Measurements from ENCODE around the gene ZNF530.
A peak's percentile ranks its signal among the peaks of the same experiment; 100 is the strongest.

ZNF530 gene

DNA sequence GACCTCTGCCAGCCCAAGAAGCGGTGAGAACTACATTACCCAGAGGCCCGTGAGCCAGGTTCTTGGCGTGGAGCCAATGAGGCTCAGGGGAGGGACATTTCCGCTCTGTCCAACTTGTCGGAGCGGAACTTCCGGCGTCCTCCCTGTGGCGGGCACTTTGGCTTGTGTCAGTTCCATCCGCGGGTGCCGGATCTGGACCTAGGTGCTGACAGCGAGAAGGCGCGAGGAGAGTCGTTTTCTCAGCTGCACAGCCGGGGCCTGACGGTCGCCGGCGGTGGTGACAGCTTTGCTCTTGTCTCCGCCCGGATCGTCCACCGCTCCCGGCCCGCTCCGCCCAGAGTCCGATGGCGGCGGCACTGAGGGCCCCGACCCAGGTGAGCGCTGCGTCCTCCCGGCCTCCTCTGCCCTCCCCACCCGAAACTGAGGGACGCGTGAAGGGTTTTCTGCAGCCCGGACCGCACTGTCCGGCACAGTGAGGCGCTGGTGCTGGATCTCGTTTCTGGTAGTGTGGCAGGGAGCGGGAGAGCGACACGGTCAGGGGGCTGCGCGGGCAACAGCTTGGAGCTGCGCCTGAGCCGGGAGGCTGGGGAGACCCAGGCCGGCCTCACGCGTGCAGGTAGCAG is at the start of gene ZNF530:
Gene ZNF530 (plus strand): TSS at position 125 of the 623 bp plus-strand sequence. CDS start 4,461 bp downstream, outside the sequence.
- DNase-seq (ENCODE audit: low read depth in 2 of 2), result peak; percentile 73 to 75

DNA sequence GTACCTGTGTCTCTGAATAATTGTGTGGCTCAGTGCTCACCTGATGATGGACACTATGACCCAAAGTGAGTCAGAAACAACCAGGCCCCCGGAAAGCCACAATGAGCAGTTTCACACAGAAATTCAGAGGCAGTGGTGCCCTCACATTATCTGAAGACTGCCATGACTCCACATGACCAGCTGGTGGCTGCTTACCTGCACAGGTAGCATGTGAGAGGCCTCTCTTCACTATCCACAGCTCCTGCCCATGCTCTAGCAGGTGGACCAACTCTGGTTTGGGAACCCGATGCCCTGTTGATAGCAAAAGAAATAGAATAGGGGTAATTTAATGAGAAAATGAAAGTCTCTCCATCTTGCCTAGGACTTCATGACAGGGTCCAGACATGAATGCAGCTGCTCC is 47.3 kb upstream of the ZNF530 start:
- no peak for DNase-seq (ENCODE audit: low read depth in 2 of 2)

DNA sequence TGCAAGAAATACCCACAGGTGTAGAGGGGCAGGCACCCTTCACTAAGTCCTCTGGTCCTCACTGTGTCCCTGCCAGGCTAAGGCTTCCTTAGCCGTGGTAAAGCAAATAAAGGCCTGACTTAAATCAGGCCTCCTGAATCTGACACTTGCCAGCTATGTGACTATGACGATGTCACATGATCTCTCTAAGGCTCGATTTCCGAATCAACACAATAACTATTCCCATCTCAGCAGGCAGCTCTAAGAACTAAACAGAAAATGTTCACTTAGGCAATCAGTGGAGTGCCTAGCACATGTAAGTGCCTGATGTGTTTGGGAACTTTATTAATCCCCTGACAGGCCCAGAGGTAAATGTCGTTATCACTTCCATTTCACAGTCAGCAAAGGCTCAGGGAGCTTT is 42.0 kb upstream of the ZNF530 start:
- DNase-seq (ENCODE audit: low read depth in 2 of 2), result no peak

DNA sequence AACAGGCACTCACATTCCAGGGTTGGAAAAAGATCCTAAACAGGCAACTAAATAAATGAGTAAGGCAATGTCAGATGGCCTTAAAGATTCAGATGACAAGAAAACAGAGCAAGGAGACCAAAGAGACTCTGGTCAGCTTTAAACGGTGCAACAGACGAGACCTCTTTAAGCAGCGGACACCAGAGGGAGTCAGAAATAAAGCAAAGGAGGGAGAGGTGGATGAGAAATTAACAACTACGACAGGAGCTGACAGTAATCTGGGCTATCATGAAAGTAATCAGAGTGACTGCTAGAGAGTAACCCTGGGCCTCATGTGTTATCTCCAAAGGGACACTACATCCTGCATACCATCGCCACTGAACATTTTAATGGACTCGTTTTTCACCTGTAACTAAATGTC is 41.2 kb upstream of the ZNF530 start:
- DNase-seq (ENCODE audit: low read depth in 2 of 2), result no peak

DNA sequence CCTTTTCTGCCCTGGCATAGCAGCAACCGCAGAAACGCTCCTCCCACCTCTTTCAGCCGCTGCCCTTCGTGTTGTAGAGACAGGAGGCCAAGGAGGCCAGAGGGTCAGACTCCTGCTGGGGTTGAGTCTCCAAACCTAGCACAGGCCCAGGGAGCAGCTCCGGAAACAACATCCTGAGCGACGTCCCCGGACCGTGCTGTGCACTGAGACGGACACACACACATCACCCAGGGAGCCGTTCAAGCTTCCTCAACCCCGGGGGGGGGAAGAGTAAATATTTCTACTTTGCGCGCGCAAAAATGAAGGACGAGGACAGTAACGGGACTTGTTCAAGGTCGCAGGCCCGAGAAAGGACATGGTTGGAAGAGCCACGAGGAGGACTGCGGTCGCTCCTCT is 40.7 kb upstream of the ZNF530 start:
- DNase-seq (ENCODE audit: low read depth in 2 of 2), result no peak

DNA sequence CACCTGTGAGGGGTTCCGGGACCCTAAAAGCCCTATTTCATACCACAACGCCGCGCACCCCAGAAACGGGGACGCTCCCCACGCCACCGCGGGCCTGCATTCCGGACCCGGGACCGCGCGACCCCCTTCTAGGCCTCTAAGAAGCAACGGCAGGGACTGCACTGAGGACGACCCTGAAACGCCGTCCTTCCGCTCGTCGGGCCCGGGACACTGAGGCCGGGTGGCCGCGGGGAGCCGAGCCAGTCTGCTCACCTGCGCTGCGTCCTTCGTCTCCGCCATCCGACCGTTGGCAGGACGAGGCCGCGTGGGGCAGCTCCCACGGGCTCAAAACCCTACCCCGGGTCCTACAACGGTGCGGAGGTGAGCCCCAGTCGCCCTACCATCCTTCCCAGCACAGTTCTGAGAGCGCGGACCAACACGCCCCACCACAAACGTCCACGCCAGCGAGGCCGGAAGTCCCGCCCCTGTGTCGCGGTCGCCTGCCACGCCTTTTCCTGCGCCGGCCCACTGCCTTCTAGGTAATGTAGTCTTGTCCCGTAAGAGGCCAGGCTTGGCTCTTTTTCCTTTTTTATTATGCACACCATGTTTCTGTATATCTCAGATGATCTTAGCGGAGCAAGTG is 40.2 kb upstream of the ZNF530 start, which contains the start of gene ZNF550:
Gene ZNF550 (minus strand): TSS at position 460 of the 622 bp plus-strand sequence. CDS start 181 bp downstream, at position 279.
- DNase-seq (ENCODE audit: low read depth in 2 of 2), result peak; percentile 77 to 78

DNA sequence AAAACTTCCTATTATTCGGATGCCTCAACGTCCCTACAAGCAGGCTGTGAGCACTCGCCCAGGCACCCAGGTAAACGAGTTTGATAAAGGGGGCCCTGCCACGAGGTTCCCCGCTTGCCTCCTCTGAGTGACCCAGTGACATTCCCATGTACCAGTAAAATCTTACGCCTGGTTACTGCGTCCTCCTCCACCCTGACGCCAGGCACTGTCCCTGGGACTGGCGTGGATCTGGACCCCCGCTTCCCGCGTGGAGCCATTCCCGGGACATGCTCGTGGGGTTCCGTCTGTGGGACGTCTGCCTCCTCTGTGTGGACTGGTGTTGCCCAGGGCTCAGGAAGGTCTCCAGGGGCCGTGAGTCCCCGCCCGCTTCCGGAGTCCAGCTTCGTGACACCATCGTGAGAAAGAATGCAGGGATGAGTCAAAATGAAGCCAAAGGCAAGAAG is 39.6 kb upstream of the ZNF530 start:
- DNase-seq (ENCODE audit: low read depth in 2 of 2), result no peak

DNA sequence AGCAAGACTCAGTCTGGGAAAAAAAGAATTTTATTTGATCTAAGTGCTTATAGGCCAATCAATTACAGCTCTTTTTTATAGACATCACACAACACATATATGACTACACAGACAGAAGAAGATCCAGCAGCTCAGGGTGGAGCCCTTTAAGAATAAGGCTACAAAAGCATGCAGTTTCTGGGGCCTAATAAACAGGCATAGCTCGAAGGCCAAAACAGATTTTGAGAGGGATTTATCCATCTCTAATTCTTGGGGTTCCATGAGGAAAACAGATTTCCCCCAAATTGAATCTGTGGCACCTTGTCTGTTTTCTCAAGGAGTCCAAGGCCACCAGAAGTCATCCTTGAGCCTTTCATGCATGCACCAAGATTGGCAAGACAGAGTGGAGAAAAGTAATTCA is 36.1 kb upstream of the ZNF530 start:
- no peak for DNase-seq (ENCODE audit: low read depth in 2 of 2)

DNA sequence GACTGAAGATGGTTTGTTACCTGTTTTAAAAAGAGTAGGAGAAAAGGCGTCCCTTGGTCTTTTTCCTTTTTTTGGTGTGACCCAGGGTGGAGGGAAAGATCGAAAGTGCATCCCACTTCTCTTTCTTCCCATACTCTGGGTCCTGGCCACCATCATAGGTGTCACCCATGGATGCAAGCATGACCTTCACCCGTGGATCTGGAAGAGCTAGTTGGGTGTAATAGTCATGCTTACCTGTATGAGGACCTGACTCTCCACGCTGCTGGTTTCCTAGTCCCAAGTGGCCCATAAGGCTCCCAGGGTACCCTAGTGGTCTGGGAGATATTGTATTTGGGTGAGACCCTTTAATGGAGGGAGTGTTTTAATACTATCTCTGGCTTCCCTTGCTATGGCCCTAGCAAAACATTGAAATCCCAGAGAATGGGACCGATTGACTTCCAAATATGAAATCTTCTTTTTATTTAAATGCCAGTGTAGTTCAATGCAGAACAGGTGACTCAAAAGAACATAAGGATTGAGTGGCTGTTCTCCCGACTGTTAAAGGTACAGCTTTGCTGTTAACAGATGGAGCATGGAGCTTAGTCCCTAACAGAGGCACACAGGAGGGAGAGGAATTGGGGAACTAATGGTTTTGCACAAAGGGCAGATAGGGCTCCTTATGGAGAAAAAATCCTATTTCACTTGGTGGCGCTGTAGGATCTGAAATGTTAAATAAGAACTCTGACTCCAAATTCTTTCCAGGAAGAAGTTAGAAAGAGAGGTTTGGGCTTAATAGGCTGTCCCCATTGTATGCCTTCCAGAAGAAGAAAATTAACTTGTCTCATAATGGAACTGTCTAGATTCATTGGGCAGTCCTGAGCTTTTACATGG is 33.1 kb upstream of the ZNF530 start:
- DNase-seq (ENCODE audit: low read depth in 2 of 2), result no peak

DNA sequence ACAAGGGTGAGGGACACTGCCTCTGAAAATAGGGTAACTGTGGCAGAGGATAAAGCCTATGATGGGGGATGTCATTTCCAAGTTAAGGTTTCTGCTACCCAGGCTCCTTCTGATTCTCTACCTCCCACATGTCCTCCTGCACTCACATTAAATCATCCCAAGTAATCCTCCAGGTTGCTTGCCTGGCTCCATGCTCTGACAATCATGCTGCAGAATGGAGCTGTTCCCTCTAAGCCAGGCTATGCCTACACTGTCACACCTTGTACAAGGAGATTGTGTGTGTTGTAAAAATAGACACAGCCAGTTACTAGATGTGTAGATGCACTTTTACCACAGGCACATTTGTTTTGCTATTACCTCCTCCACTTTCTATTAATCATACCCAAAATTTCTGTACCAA is 29.0 kb upstream of the ZNF530 start:
- DNase-seq (ENCODE audit: low read depth in 2 of 2), result no peak

DNA sequence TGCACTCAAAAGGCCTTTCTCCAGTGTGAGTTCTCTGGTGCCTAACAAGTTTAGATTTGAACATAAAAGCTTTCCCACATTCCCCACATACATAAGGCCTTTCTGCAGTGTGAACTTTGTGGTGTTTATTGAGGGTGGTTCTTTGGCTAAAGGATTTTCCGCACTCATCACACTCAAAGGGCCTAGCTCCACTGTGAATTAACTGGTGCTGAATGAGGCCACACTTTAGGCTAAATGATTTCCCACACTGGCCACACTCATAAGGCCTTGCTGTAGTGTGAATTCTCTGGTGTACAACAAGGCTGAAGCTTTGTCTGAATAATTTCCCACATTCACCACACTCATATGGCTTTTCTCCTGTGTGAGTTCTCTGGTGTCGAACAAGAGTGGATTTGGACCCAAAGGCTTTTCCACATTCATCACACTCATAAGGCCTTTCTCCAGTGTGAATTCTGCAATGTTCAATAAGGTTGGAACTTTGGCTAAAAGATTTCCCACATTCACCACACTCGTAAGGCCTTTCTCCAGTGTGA is 27.2 kb upstream of the ZNF530 start:
- no peak for DNase-seq (ENCODE audit: low read depth in 2 of 2)

DNA sequence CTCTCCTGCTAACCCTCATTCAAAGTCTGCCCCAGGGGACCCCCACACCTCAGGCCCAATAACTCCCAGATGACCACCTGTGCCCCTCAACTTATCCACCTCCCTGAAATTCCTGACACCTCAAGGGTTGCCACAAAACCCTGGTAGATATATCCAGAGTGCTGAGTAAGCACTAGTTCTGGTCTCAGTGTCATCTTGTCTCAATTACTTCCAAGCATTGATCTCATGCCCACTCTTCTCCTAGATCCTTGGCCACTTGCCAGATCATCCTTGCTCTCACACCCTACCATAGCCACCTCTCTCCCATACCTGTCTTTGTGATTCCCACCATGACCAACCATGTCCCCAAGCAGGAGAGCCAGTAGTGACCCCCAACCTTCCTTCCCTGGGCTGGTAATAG is 23.0 kb upstream of the ZNF530 start:
- DNase-seq (ENCODE audit: low read depth in 2 of 2), result no peak

DNA sequence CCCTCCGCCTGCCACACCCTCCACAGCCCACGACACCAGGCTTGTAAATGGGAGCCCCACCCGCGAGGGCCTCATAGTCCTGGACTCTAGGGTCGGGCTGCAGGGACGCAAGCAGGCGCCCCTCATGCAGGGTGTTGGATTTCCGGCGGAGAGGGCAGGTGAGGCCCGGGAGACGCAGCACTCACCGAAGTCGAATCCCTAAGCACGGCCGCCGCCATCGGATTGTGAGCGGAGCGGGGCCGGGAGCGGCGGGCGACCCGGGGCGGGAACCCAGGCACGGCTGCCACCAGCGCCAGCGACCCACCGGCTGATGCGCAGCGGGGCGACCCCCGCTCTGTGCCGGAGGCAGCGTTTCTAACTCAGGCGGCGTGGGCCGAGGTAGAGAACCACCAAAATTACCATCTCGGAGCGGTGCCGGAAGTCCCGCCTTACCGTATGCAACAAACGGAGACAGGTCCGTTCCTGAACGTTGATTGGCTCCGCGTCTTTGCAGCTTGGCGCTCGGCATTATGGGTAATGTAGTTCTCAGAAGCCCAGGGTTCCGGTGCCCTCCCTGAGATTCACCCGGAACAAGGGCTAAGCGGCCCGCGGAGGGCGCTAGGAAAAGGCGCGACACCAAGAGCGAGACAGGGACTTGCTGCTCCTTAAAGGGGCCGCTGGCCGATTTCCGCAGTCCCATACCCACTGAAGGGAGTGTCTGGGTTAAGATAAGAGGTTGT is 21.0 kb upstream of the ZNF530 start, which contains the start of gene ZNF416:
Gene ZNF416 (minus strand): TSS at position 425 of the 719 bp plus-strand sequence. CDS start 207 bp downstream, at position 218.
- DNase-seq (ENCODE audit: low read depth in 2 of 2), result peak; percentile 86 to 95

DNA sequence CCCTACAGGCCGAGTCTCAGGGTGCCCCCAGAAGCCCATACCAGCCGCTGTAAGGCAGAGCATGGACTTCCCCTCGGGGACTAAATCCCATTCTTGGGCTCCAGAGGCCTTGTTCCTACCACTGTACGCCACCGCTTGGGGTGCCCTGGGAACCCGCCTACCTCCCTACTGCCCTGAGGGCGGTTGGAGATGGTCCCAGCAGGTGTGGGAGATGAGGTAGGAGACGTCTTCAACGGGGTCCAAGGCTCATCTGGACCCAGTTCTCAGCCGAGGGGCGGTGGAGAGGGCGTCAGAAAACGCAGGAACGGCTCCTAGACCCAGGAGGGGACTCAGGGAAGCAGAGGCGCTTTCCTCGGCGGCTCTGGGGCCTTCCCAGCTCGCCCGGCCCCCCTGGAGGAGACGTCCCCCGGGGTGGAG is 16.6 kb upstream of the ZNF530 start:
- DNase-seq (ENCODE audit: low read depth in 2 of 2), result no peak

DNA sequence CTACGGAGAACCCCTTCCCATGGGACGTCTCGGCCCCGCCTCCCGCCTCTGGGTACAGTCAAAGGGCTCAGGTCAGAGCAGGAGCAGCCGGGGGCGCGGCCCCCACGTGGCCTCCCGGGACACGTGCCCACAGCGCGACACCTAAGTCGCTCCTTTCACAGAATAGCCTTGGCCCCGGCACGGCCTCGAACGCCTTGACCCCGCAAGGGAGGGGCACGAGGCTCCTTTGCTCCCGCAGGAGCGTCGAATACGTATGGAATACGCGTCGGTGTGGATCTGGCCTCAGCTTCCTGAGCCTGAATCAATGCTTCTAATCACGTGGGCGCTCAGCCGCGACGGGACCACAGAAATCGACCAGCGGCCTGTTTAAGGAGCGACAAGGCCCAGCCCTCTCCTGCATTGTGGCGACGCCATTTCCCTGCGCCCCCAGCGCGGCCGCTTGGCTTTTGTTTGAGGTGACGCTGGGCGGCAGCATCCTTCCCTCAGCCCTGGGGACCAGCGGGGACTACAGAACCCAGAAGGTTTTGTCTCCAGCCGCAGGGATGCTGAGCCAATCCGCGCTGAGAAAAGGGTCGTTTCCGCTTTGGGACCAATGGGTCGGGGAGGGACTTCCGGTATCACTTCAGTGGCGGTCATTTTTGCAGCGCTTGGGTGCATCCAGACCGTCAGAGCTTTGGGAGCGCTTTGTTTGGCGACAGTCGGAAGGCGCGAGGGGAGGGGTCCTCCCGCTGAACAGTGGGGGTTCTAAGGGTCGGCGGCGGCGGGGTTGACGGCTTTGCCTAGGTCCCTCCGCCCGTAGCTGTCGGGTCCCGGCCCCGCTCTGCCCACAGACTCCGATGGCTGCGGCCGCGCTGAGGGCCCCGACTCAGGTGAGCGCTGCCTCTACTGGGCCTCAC is 15.9 kb upstream of the ZNF530 start, which contains the start of gene ZIK1:
Gene ZIK1 (plus strand): TSS at position 625 of the 896 bp plus-strand sequence. CDS start 212 bp downstream, at position 837.
- peak; percentile 74 to 81 for DNase-seq (ENCODE audit: low read depth in 2 of 2)

DNA sequence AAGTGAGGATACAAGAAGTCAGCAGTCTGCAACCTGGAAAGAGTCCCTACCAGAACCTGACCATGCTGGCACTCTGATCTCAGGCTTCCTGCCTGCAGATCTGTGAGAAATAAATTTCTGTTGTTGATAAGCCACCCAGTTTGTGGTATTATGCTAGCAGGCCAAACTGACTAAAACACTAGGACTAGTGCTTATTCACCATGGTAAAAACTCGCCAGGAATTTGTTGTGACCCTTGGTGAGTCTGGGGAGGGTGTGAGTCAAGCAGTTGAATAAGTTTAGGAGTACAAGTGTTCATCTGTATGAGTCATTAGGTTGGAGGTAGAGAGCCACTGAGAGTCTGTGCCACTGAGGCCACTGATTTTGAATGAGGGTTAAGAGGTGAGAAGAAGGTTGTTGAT is 12.2 kb upstream of the ZNF530 start:
- DNase-seq (ENCODE audit: low read depth in 2 of 2), result no peak

DNA sequence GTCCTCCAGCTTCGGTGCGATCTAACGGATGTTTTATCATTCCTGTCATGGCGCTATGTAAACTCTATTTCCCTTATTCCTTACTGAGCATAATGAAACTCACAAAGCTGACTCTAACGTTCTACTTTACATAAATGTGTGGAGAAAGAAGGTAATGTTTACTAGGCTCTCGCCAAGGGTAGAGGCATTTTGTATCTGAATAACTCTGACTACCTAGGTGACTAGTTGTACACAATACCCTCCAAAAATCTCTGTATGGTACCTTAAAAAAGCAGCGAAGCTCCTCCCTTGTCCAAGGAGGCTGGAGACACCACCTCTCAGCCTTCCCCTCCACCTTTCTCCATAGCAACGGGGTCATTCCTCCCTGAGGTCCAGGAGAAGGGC is 316 bp upstream of the ZNF530 start:
- no peak for DNase-seq (ENCODE audit: low read depth in 2 of 2)

DNA sequence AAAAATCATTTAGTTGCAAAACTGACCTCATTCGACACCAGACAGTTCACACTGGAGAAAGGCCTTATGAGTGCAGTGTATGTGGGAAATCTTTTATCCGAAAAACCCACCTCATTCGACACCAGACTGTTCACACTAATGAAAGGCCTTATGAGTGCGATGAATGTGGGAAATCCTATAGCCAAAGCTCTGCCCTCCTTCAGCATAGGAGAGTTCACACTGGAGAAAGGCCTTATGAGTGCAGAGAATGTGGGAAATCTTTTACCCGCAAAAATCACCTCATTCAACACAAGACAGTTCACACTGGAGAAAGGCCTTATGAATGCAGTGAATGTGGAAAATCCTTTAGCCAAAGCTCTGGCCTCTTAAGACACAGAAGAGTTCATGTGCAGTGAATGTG is 7.2 kb downstream of the ZNF530 start:
- DNase-seq (ENCODE audit: low read depth in 2 of 2), result no peak

DNA sequence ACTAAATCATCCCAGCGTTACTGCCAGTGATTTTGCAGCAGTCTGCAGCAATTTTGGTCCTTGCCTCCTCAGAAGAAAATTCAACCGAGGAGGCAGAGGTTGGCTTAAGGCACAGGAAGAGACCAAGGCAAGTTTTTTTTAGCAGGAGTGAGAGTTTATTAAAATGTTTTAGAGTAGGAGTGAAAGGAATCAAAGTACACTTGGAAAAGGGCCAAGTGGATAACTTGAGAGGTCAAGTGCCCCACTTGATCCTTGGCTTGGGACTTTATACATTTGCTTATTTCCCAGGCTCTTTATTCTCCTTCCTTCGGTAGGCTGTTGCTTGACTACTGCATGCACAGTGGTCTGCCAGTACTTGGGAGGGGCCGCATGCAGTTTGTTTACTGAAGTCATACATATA is 11.4 kb downstream of the ZNF530 start:
- no peak for DNase-seq (ENCODE audit: low read depth in 2 of 2)
